Measurements from ENCODE around the gene PELI3.
A peak's percentile ranks its signal among the peaks of the same experiment; 100 is the strongest.

Gene PELI3

DNA sequence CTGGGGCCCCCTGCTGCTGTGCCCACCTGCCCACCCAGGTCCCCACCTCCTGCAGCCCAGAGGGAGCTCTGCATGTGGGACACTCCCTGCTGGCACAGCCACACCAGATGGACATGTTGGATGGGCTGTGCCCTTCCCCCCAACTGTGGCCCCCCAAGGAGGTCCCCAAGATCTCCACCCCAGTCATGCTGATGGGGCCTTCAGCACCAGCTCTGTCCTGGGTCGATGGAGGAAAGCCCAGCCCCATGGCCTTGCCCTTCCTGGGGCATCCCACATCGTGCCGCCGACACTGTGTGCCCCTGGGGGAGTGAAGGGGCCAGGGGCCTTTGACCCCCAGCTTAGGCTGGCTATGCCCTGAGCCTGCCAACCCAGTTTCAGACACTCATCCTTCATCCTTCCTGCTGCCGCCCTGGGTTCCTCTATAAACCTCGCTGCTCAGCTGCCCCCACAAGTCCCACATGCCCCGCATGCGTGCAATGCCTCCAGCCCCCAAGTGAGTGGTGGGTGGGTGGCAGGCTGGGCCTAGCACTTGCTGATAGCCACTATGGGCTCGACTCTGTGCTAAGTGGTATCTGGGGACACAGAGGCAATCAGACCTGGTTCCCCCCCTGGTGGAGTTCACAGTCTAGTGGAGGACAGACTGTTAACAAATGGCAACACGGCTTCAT, 9.6 kb downstream of the PELI3 start:
- DNase-seq: no peak

DNA sequence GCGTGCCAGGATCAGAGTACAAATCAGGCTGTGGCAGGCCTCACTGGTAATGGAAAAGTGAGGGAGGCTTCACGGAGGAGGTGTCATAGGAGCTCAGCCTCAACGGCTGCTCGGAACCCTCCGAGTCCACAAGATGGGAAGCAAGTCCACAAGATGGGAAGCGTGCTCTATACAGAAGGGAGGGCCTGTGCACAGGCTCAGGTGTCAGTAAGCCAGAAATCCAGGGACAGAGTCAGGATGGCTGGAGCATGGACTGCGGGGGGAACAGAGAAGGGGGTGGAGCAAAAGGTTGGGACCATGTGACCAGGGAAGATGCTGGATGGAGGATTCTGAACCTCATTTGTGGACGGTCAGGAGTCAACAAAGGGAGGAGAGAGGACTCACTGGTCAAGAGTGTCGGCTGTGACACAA, 10.1 kb downstream of the PELI3 start:
- DNase-seq: no peak

DNA sequence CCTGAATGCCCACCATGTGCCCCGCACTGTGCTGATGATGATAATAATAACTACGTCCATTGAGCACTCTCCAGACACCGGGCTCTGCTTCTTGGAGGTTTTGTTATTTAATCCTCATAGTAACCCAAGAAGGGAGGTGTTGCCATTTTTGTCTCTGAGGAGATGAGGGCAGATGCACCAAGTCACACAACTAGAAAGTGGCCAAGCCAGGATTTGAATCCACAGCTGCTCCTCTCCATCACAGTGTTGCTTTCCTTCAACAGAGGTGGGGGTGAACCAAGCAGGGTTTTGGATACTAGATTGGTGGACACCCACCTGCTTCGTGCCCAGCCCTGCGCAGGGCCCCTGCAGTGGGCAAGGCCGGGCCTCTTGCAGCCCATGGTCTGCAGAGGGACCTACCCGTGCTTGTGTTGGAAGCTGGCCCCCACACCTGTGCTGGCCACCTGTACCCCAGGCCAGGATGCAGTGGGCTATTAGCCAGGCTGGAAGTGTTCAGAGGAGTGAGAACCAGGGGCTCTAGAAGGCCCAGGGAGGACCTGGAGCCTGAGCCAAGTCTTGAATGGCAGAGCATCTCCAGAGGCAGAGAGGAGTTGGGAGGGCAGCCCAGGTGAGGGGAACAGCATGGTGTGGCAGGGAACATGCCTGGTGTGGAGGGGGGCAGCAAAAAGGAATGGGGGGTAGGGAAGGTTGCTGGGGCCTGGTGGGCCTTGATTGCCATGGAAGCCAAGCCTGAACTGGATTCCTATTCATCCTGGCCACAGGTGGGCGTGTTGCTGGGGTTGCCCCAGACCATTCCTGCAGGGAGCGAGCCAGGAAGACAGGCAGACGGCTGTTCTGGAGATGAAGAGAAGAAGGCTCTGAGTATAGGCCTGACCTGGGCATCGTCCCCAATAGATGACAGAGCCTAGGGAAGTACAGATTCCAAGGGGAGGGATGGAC, 10.8 kb downstream of the PELI3 start:
- no peak for DNase-seq

DNA sequence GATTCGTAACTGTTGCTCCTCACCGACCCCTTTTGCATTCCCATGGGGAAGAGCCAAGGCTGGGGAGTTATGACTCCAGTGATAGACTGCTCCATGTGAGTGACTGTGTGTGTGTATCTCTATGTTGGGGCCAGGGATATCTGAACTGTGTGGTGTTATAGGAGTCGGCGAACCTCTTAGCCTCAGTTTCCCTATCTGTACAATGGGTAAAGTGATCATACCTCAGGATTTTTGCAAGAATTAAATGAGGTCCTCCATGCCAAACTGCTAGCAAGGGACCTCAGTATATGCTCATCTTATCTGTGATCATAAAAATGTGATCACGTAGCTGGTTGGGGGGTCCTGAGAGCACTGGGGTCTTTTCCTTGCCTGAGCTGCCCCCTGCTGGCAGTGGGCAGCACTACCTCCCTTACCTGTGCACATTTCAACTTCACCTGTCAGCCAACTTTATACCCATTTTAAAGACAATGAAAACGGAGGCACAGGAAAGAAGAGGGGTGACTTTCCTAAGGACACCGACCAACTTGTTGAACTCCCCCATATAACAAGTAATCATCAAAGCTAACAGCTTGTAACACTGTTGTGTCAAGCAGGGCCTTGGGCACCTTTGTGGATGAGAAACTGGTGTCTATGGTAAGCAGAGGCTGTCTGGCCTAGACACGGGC, 12.2 kb downstream of the PELI3 start:
- peak; percentile 21 for DNase-seq

DNA sequence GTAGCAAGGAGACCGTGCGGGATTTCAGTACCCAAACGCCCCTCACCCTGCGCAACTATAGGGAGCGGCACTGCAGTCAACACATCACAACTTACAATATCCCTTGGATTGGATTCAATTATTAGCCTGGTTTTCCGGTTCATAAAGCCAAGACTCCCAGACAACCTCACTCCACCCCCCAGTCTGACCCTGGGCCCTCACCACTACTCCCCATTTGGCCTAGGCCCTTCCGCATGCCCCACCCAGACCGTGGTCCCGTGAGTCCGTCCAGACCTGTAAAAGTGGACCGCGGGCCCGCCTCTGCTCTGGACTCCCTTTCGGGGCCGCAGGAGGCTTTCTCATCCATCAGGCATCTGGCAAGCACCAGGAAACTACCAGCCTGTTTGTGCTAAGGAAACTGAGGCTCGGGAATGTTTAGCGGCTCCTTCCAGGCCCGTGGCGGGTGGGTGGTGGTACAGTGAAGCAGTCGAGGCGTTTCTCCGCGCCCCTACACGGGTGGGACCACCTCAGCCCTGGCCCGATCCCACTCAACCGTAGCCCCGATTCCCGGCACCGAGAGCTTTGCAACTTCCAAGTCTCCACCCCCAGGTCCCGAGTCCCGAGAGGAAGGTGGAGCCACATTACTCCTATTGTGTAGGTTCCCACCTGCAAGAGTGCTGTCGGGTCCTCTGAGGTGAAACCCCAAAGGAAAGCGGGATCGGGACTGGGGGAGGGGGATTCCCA, 12.8 kb downstream of the PELI3 start:
- no peak for DNase-seq

DNA sequence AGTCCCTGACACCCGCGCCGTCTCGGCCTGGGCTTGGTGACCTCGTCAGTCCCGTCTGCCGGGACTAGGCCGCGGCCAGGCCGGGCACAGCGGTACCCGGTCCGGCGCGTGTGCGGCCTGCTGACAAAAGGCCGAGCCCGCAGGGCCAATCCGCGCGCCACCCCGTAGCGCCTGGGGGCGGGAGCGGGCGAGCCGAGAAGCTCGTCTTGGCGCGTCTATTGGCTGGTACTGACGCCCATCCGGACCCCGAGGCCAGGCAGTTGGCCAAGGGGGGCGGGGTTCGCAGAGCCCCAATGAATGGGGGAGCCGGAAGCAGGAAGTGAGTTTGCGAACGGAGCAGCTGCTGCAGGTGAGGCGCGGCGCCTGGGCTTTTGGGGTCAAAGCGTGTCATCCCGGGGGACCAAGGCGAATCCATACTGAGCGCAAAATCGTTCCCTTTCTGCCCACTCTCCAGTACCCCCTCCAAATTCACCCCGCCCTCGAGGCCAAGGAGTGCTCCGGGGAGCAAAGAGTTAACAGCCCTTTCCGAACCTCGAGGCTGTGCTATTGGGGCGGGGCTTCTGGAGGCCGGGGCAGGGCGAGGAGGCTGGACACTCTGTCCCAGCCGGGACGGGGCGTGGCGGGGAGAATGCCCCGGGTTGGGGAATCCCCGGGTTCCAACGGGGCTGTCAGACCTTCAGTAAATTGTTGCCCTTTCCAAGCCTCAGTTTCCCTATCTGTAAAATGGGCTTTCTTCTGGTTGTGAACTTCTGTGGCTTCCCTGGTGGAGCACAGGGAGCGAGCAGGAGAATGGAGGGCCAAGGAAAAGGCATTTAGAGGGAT, 13.6 kb downstream of the PELI3 start, which contains the start of gene DPP3:
TSS of gene DPP3 (plus strand) at position 318 of the 822 bp plus-strand sequence. CDS start 1,767 bp downstream, outside the sequence.
- peak; percentile 97 for DNase-seq

DNA sequence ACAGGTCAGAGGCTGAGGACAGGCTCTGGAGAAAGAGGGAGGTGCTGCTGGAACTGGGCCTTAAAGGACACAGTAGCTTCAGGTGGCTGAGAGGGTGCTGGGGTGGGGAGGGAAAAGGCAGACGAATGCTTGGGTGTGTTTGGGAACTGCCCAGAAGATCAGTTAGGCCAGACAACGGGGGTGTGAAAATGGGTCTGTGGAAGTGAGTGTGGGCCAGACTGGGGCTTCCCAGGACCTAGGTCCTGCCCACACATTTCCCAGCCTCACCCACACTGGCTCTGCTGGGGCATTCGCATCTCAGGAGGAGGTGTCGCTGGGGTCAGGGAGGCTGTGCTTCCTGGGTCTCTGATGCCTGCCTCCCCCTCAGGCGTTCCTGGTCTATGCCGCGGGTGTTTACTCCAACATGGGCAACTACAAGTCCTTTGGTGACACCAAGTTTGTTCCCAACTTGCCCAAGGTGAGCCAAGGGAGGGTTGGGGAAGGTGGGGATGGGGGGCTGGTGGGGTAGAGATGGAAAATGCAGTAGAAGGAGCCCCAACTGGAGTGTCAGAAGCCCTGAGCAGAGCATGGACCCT, 18.2 kb downstream of the PELI3 start:
- no peak for DNase-seq

DNA sequence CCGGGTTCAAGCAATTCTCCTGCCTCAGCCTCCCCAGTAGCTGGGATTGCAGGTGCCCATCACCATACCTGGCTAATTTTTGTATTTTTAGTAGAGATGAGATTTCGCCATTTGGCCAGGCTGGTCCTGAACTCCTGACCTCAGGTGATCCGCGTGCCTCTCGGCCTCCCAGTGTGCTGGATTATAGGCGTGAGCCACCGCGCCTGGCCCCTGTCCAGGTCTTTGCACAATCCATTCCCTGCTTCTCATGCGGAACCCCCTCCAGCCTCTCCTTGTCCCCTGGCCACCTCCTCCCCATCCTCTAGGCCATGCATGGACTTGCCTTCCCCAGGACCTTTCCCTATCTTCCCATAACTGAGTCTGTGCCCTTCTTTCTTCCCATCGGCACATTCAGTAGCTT, 22.3 kb downstream of the PELI3 start:
- no peak for DNase-seq

DNA sequence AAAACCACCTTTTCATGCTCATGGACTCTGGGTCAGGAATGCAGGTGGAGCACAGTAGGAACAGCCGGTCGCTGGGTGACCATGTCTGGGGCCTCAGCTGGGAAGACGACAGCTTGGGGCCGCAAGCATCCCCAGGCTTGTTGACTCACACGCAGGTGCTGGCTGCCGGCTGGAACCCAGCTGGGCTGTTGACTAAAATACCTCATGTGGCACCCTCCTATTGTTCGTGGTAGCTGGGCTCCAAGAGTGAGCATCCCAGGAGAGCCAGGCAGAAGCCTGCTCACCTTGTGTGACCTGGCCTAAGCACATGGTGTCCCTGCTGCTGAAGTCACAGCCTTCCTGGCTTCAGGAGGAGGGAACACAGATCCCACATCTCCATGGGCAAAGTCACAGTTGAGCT, 22.9 kb downstream of the PELI3 start:
- DNase-seq: no peak

DNA sequence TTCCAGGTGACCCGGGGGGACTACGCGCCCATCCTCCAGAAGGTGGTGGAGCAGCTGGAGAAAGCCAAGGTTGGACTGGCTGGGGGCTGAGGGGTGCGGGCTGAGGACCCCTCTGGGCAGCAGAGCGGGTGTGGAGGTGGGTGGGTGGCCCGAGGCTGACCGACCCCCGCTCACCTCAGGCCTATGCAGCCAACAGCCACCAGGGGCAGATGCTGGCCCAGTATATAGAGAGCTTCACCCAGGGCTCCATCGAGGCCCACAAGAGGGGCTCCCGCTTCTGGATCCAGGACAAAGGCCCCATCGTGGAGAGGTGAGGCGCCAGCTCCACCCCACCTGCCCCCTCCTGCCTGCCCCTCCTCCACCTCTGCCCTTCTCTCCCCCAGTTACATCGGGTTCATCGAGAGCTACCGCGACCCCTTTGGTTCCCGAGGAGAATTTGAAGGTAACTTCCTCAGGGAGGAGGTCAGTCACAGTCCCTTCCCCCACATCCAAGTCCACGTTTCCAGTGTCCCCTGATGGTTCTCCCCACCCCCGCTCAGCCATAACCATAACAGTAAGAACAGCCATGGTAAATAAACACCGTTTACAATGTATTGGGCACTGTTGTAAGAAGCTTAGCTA, 24.7 kb downstream of the PELI3 start:
- DNase-seq: no peak

DNA sequence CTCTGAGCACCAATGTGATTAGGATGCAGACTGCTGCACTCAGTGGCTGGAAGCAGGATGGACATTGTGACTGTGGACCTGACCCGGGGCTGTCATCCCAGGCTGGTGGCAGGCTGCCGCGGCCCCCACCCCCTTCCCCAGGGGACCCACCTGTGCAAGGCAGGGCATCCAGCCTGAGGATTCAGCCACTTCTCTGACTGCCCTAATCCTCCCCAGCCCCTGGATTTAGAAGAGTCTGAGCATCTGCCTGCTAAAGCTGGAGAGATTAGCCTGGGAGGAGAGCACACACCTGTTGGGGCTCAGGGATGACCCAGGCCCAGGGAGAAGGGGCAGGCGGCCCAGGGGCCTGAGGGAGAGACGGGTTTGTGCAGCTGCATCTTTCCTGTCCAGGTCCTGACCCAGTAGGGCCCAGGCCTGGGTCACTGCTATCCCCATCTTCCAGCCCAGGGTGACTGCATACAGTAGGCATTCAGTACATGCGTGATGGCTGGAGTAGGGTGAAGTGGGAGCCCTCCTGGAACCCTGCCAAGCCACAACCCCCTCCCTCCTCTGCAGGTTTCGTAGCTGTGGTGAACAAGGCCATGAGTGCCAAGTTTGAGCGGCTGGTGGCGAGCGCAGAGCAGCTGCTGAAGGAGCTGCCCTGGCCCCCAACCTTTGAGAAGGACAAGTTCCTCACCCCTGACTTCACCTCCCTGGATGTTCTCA, 25.6 kb downstream of the PELI3 start:
- no peak for DNase-seq

DNA sequence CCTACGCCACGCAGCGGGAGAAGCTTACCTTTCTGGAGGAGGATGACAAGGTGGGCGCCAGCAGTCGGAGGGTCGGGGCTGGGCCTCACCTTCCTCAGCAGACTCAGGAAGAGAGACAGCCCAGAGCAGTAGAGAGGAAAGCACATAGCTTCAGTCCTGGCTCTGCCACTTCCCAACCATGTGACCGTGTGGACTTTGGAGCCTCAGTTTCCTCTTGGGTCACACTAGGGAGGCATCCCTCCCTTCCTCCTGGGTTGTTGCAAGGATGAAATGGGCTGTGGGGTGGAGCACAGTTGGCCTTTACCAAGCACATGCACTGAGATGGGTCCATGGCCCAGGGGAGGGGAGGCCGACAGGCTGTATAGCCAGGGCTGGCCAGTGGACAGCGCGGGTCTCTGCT, 26.4 kb downstream of the PELI3 start:
- no peak for DNase-seq

DNA sequence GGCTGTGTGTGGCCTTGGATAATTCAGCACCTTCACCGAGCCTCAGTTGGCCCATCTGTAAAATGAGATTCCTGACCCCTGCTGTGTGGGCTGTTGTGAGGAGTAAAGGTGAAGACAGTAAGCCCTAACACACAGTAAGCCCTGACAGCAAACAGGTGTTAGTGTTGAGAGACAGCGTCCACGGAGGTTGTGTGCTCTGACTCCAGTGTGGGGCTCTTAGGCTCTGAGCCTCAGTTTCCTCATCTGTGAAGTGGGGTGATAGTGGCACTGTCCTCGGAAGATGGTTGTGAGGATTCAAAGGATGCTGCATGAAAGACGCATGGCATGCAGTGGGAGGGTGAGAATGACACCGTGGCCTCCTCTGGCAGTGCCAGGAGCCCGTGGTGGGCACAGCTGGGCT, 27.8 kb downstream of the PELI3 start:
- no peak for DNase-seq

DNA sequence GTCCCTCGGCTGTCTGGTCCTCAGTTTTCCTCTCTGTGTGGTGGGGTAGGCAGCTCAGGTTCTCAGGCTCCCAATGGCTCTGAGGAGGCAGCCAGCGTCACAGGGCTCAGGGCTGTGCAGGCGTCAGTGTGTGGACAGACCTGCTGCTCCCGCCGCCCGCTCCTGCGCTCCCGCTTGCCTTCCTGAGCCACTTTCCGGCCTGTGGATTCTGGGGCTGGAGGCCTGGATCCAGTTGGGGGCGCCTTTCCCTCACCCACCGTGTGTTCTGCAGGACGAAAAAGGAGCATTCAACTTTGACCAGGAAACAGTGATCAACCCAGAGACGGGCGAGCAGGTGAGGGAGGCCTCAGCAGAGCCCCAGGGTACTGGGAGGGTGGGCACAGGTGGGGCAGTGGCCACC, 28.2 kb downstream of the PELI3 start:
- no peak for DNase-seq

DNA sequence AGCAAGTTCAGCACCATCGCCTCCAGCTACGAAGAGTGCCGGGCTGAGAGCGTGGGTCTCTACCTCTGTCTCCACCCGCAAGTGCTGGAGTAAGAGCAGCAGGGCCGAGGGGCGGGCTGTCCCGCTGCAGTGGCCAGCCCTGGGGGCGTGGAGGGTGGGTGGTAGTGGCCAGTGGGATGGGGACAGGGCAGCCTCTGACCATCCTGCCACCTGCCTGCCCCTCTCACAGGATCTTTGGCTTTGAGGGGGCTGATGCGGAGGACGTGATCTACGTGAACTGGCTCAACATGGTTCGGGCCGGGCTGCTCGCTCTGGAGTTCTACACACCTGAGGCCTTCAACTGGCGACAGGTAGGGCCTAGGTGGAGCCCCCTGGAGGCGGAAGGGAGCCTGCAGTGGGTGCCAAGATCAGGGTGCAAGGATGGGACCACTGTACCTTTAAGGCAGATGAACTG, 28.7 kb downstream of the PELI3 start:
- DNase-seq: no peak

DNA sequence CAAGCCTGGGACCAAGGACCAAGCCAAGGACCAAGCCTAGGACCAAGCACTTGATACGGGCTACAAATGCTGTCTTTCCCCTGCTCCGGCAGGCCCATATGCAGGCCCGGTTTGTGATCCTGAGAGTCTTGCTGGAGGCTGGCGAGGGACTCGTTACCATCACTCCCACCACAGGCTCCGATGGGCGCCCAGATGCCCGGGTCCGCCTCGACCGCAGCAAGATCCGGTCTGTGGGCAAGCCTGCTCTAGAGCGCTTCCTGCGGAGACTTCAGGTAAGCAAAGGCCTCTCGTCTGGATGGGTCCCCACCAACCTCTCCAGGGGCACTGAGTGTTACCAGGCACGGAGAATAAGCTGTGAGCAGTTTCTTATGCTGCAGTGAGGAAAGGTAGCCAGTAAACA, 30.5 kb downstream of the PELI3 start:
- no peak for DNase-seq

DNA sequence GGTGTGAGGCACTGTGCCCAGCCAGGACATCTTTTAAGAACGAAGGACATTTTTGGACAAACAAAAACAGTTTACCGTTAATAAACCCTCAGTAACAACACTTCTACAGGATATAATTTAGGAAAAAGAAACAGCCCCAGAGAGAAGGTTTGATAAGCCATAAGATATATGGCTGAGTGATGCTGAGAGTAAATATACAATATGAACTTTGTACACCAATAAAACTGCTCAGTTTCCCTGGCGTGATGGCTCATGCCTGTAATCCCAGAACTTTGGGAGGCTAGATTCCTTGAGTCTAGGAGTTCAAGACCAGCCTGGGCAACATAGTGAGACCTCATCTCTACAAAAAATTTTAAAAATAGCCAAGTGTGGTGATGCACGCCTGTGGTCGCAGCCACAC, 31.8 kb downstream of the PELI3 start:
- DNase-seq: no peak

DNA sequence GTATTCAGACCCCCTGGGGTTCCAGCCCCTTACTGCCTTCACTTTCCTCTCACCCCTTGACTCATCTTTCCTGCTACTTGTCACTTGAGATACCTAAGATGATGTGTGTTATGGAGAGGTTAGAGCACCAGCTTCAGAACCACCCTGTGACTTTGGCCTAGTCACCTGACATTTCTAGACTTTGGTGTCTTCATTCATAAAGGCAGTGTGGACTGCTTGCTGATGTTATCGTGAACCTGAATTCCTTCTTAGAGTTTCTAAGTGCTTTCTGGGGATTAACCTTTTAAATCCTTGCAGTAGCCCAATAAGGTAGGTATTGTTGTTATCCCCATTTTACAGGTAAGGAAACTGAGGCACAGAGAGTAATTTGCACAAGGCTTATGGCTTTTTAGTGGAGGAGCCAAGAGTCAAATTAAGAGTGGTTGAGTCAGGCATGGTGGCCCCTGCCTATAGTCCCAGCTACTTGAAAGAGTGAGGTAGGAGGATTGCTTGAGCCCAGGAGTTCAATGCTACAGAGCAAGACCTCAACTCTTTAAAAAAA, 38.6 kb downstream of the PELI3 start:
- no peak for DNase-seq

DNA sequence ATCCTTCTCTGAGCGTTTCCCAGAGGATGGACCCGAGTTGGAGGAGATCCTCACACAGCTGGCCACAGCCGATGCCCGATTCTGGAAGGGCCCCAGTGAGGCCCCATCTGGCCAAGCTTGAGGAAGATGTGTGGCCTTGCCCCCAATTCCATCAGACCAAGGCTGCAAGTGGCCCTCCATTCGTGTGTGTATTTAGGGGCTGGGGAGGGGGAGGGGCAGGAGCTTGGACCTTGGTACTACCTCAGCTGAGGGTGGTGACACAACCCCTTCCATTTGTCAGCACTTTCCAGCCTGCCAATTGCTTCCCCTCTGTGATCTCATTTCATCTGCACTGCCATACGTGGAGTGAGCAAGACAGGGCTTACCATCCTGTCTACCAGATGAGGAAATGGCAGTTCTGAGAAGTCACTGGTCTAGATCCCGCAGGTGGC, 42.4 kb downstream of the PELI3 start:
- no peak for DNase-seq

Measured in activated naive CD4-positive, alpha-beta T cell treated with Interleukin-2 at 50 U/mL for 16 hours (primary cell).